ENCODE data around the gene KIF4A.

- TF ChIP-seq CTCF (conservative IDR thresholded peaks at IDR 0.05; ENCODE audit: low read depth, low read length) = no peak
- no peak for TF ChIP-seq EZH2 (IDR thresholded peaks at IDR 0.05; ENCODE audit: low read length, unreplicated experiment)
Observed at GRCh38 chrX:70427365-70427764, 137.5 kb downstream of the KIF4A start.

Data from PC-3 (cell line).